GM12872 (cell line): ENCODE measurements around the gene OR4F15.

Experiments
- TF ChIP-seq, protein P1 (sequence below): IDR thresholded peaks from 3 replicates; pipeline ENCODE4 v1.5.1; 2011; ENCODE audit warnings: low read depth, mild to moderate bottlenecking, low read length, moderate library complexity; ENCODE audit not compliant: insufficient read depth

The OR4F15 gene, protein sequence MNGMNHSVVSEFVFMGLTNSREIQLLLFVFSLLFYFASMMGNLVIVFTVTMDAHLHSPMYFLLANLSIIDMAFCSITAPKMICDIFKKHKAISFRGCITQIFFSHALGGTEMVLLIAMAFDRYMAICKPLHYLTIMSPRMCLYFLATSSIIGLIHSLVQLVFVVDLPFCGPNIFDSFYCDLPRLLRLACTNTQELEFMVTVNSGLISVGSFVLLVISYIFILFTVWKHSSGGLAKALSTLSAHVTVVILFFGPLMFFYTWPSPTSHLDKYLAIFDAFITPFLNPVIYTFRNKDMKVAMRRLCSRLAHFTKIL

DNA sequence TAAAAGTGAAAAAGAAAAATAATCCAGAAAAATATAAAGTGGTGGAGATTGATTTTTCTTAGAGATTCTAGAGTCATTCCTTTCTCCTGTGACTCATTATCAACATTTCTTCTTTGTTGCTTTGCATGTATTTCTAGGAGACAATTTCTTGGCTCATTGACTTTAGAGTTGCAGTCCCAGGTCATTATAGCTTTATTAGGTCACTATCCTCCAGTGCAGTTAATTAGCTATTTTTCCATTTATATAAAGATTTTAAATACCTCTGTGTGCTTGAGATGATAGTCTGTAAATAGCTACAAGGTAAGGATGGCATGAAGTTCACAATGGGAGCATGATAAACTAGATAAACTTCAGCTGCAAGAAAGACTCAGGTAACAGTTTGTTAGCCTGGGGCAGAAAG is at the start of gene OR4F15:
TSS of gene OR4F15 (plus strand) at position 301 of the 400 bp plus-strand sequence. CDS start 5,985 bp downstream, outside the sequence.
- TF ChIP-seq, protein P1, sequence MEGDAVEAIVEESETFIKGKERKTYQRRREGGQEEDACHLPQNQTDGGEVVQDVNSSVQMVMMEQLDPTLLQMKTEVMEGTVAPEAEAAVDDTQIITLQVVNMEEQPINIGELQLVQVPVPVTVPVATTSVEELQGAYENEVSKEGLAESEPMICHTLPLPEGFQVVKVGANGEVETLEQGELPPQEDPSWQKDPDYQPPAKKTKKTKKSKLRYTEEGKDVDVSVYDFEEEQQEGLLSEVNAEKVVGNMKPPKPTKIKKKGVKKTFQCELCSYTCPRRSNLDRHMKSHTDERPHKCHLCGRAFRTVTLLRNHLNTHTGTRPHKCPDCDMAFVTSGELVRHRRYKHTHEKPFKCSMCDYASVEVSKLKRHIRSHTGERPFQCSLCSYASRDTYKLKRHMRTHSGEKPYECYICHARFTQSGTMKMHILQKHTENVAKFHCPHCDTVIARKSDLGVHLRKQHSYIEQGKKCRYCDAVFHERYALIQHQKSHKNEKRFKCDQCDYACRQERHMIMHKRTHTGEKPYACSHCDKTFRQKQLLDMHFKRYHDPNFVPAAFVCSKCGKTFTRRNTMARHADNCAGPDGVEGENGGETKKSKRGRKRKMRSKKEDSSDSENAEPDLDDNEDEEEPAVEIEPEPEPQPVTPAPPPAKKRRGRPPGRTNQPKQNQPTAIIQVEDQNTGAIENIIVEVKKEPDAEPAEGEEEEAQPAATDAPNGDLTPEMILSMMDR = no peak

DNA sequence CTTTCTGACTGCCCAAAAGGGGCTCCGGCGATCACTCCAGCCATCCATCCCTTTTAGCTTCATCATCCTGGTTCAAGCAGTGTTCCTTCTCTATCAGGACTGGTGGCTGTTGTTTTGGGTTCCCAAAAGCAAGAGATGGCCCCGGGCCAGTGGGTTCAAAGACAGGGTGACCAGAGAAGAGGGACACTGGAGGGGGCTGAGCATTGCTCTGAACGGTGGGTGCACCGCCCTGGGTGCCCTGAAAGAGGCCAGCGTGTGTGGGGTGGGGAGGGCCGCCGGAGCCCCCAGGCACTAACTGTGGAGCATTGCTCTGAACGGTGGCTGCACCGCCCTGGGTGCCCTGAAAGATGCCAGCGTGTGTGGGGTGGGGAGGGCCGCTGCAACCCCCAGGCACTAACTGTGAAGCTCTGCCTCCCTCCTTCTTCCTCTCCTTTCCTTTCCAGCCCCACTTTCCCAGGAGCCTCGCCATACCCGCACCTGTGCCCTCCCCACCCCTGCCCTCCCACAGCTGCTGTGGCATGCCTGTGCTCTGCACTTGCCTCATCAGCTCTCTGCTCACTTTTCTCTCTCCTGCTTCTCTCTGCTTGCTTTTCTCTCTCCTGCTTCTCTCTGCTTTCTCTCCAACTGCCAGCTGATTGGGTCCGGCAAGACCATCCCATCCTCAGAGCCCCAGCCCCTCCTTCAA is 46.1 kb upstream of the OR4F15 start:
- TF ChIP-seq, protein P1 = no peak

DNA sequence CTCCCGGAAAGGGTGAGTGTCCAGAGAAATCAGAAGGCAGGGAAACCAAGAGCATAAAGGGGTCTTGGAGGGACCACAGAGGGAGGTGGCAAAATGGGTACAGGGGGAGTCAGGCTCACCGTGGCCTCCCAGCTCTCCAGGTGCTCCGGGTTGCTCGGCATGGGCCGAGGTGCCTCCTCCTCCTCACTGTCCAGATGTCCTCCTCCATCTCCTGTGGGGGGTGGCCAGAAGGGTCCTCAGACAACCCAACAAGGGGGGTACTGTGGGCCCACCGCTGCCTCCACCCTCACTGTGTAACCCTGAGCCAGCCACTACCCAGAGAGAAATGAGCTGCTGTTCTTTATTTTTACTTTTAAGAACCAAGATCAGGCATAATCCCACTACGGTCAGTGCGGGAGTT is 39.1 kb upstream of the OR4F15 start:
- TF ChIP-seq, protein P1 = no peak

DNA sequence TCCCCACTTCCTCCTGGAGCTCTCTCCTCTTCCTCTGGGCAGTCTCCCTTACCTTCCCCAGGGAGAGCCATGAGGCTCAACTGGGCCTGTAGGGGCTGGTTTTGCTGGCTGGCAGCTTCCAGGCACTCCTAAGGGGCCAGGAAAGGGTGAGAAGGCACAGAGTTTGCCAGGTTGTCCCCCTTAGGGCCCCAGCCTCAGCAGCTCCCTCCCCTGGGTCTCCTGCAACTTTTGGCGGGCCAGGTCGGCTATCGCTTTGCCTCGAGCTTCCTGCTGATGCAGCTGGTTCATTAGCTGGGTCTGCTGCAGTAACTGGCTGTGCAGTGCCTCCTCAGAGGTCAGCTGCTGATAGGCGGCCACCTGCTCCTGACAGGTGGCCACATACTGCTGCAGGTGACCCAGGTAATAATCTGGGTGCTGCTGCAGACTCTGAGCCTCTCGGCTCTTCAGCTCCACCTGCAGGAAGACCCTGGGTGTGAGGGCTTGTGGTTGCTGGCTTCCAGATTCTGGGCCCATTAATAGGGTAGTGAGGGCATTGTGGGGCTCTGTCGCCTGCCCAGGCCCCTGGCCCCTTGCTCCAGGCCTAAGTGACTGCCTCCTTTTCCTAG is 38.4 kb upstream of the OR4F15 start:
- TF ChIP-seq, protein P1 = peak; percentile 48; the same call in 2 of the 3 replicates

DNA sequence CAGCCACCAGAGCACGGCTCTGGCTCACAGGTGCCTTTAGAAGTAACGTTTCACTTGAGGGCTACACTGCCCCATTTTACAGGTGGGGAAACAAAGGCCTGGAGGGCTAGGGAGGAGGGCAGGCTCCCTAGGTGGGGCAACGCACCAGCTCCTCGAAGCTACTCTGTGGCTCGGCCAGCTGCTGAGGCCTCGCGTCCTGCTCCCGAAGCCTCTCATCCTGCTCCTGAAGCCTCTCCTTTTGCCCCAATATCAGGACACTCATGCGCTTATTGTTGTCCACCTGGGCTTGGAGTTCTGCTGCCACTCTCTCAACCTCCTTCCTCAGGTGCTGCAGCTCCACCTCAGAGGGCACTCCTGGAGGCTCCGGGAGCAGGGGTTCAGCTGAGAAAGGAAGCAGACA is 36.9 kb upstream of the OR4F15 start:
- TF ChIP-seq, protein P1 = no peak

DNA sequence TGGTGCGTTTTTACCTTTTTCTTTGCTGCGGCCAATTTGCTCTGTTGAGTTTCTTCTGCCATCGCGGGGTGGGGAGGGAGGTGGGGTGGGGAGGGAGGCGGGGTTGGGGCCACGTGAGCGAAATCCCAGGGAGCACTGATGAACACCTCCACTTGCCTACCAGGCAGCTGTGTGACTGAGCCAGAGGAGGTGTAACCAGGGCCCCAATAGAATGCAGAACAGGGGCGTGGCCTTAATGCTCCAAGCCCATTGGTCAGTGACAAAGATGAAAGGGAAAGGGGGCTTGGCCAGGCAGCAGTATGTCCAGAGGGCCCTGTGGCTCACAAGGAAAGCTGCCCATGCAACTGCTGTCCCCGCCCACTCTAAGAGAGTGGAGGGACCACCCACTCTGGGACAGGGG is 30.1 kb upstream of the OR4F15 start:
- TF ChIP-seq, protein P1 = no peak

DNA sequence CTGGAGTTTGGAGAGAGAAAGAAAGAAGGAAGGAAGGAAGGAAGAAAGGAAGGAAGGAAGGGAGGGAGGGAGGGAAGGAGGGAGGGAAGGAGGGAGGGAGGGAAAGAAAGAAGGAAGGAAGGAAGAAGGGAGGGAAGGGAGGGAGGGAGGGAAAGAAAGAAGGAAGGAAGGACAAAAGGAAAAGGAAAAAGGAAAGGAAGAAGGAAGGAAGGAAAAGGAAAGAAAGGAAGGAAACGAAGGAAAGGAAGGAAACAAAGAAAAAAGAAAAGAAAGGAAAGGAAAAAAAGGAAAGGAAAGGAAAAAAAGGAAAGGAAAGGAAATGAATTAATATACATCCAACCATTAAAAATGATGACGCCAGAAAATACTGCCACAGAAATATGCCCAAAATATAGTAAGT is 27.4 kb upstream of the OR4F15 start:
- TF ChIP-seq, protein P1 = no peak
